ENCODE measurements around the gene LIMS2. TPM values are rescaled to one million over a fixed set of nuclear protein-coding genes. Genes with fewer than 3 reads are reported as not detected.

LIMS2 gene
- total RNA-seq, 2 experiments from 2014 or later: 6.1 to 7.0 TPM

- intact Hi-C loops (cut with DNase I, micrococcal nuclease): no loop called here
- DNase-seq (no peak), ATAC-seq (ENCODE audit: poor library complexity) (no peak)
- Histone ChIP-seq H3K36me3 (ENCODE audit: insufficient read depth, low read length) (peaks cover 50% of the 10 kb centered on the region), H3K27ac (ENCODE audit: low read depth in 1 of 2, low read length in 2 of 2) (no peak overlapping the region), H3K4me1 (ENCODE audit: insufficient read depth, low read length) (peaks cover 33% of the 10 kb centered on the region), H3K9me3 (ENCODE audit: control insufficient read depth in 1 of 2, insufficient read depth in 1 of 2, low read length in 2 of 2) (no peaks in the 10 kb centered on the region), H3K27me3 (ENCODE audit: control insufficient read depth in 1 of 2, insufficient read depth in 2 of 2, low read length in 2 of 2) (no peaks in the 10 kb centered on the region), H3K4me3 (ENCODE audit: low read length) (no peak overlapping the region)
- Mint-ChIP-seq H3K4me3 (peak overlapping the region; percentile 44), H3K27ac (no peak overlapping the region), H3K4me1 (ENCODE audit: low read depth) (peaks cover 44% of the 10 kb centered on the region), H3K36me3 (ENCODE audit: low read depth) (peaks cover 66% of the 10 kb centered on the region), H3K9me3 (no peaks in the 10 kb centered on the region), H3K27me3 (no peaks in the 10 kb centered on the region)
- TF ChIP-seq CTCF (IDR thresholded peaks at IDR 0.05): no peak
- CTCF ChIA-PET: interaction anchor here (1.5 to 1.6 kb wide), 2 partner anchors 8 to 56 kb away, joined by 3 to 4 read pairs; no protein-coding TSS in a partner anchor
- POLR2A ChIA-PET: interaction anchor here (0.7 to 1.2 kb wide), 3 partner anchors 8 to 58 kb away, joined by 3 read pairs; partner anchors contain the start of gene LIMS2
These were observed 30.2 kb upstream of the LIMS2 start for GRCh38 chr2:127705391-127706065.

- DNase-seq (no peak), ATAC-seq (ENCODE audit: poor library complexity) (no peak)
- no peak overlapping the region for H3K27ac ChIP-seq (ENCODE audit: low read depth in 1 of 2, low read length in 2 of 2)
- no peak overlapping the region for H3K4me3 ChIP-seq (ENCODE audit: low read length)
- TF ChIP-seq CTCF (IDR thresholded peaks at IDR 0.05): no peak
- ChIA-PET CTCF (interaction anchor here (1.5 to 1.6 kb wide), 2 partner anchors 9 to 55 kb away, joined by 3 to 4 read pairs; no protein-coding TSS in a partner anchor), POLR2A (interaction anchor here (1.0 to 1.7 kb wide), 6 partner anchors 8 to 323 kb away, joined by 3 to 5 read pairs (median 3); partner anchors contain the start of genes IWS1, LIMS2 and SAP130)
- H3K27me3 Mint-ChIP-seq: no peaks in the 10 kb centered on the region
- no peaks in the 10 kb centered on the region for H3K27me3 ChIP-seq (ENCODE audit: control insufficient read depth in 1 of 2, insufficient read depth in 2 of 2, low read length in 2 of 2)
- H3K4me1 ChIP-seq (ENCODE audit: insufficient read depth, low read length): peaks cover 36% of the 10 kb centered on the region
- intact Hi-C loops (cut with DNase I, micrococcal nuclease): loop anchor here (5.0 kb wide), 5 partner anchors 63 to 387 kb away; partner anchors contain the start of genes IWS1 (in 1 of the 2), POLR2D (in 1 of the 2), SAP130 (in 1 of the 2) and UGGT1 (in 1 of the 2)
- H3K36me3 Mint-ChIP-seq (ENCODE audit: low read depth): peaks cover 62% of the 10 kb centered on the region
- H3K4me1 Mint-ChIP-seq (ENCODE audit: low read depth): peaks cover 50% of the 10 kb centered on the region
- H3K36me3 ChIP-seq (ENCODE audit: insufficient read depth, low read length): peaks cover 45% of the 10 kb centered on the region
- peak overlapping the region; percentile 56 for H3K4me3 Mint-ChIP-seq
- no peaks in the 10 kb centered on the region for H3K9me3 ChIP-seq (ENCODE audit: control insufficient read depth in 1 of 2, insufficient read depth in 1 of 2, low read length in 2 of 2)
- peak overlapping the region; percentile 90 for H3K27ac Mint-ChIP-seq
- H3K9me3 Mint-ChIP-seq: no peaks in the 10 kb centered on the region
These were observed 29.5 kb upstream of the LIMS2 start for GRCh38 chr2:127704641-127705390.

- Histone ChIP-seq H3K27me3 (ENCODE audit: control insufficient read depth in 1 of 2, insufficient read depth in 2 of 2, low read length in 2 of 2) (no peaks in the 10 kb centered on the region), H3K9me3 (ENCODE audit: control insufficient read depth in 1 of 2, insufficient read depth in 1 of 2, low read length in 2 of 2) (no peaks in the 10 kb centered on the region), H3K36me3 (ENCODE audit: insufficient read depth, low read length) (peaks cover 30% of the 10 kb centered on the region), H3K4me1 (ENCODE audit: insufficient read depth, low read length) (peaks cover 36% of the 10 kb centered on the region), H3K27ac (ENCODE audit: low read depth in 1 of 2, low read length in 2 of 2) (peak overlapping the region in 1 of 2 donors; percentile 68), H3K4me3 (ENCODE audit: low read length) (no peak overlapping the region)
- intact Hi-C loops (cut with DNase I, micrococcal nuclease): loop anchor here (2.0 to 5.0 kb wide), 6 partner anchors 61 to 389 kb away; partner anchors contain the start of genes IWS1 (in 1 of the 2), POLR2D (in 1 of the 2), SAP130 (in 1 of the 2) and UGGT1 (in 1 of the 2)
- Mint-ChIP-seq H3K36me3 (ENCODE audit: low read depth) (peaks cover 48% of the 10 kb centered on the region), H3K9me3 (no peaks in the 10 kb centered on the region), H3K4me1 (ENCODE audit: low read depth) (peaks cover 50% of the 10 kb centered on the region), H3K27me3 (no peaks in the 10 kb centered on the region), H3K27ac (peak overlapping the region; percentile 90), H3K4me3 (peak overlapping the region; percentile 58)
- ChIA-PET CTCF (no interaction called here), POLR2A (interaction anchor here (1.4 to 2.5 kb wide), 9 partner anchors 7 to 325 kb away, joined by 3 to 16 read pairs (median 7); partner anchors contain the start of genes IWS1 and SAP130)
- no peak for TF ChIP-seq CTCF (IDR thresholded peaks at IDR 0.05)
- ATAC-seq (ENCODE audit: poor library complexity) (no peak), DNase-seq (no peak)
These were observed 28.0 kb upstream of the LIMS2 start for GRCh38 chr2:127703282-127703681.
